Gastroesophageal sphincter (tissue), 4 donors: ENCODE data around the gene MORC4. TPM values are rescaled to one million over a fixed set of nuclear protein-coding genes. Genes with fewer than 3 reads are reported as not detected.

Source experiments
- ATAC-seq: fragments of 150-250 bp; one replicate; pipeline ENCODE4 v1.9.1; 2016; ENCODE audit warnings: mild to moderate bottlenecking, moderate library complexity
- H3K27ac ChIP-seq, 4 donors: fragments of 200-600 bp; sonication (generic) in 3 of 4; 1 replicate in 3 of 4; 2 replicates in 1 of 4; pipeline ENCODE4 v1.5.1; 2016 to 2019
- H3K27me3 ChIP-seq: fragments of 200-600 bp; sonication (generic); one replicate; pipeline ENCODE4 v1.5.1; 2019
- H3K36me3 ChIP-seq, 2 donors: fragments of 200-600 bp; sonication (generic); one replicate each; pipeline ENCODE4 v1.5.1; 2019; ENCODE audit warnings: control low read depth in 1 of 2
- H3K4me1 ChIP-seq, 3 donors: fragments of 200-600 bp; sonication (generic); 1 replicate in 2 of 3; 2 replicates in 1 of 3; pipeline ENCODE4 v1.5.1; 2016 to 2019; ENCODE audit warnings: control low read depth in 2 of 3
- H3K4me3 ChIP-seq, 2 donors: fragments of 200-600 bp; sonication (generic); one replicate each; pipeline ENCODE4 v1.5.1; 2019; ENCODE audit warnings: mild to moderate bottlenecking in 1 of 2, moderate library complexity in 1 of 2
- H3K9me3 ChIP-seq, 3 donors: fragments of 200-600 bp; sonication (generic); one replicate each; pipeline ENCODE4 v1.5.1; 2017 to 2019; ENCODE audit warnings: control low read depth in 2 of 3
- EP300 ChIP-seq: sonication (generic); formaldehyde crosslinking; IDR thresholded peaks from one replicate; pipeline ENCODE4 v1.6.1; 2017; ENCODE audit warnings: antibody characterized with exemption, mild to moderate bottlenecking
- POLR2A ChIP-seq, 2 donors: fragments of 450-650 bp; IDR thresholded peaks; one replicate each; pipeline ENCODE4 v1.6.1; 2017; ENCODE audit warnings: antibody characterized with exemption in 2 of 2, mild to moderate bottlenecking in 2 of 2, moderate library complexity in 1 of 2
- POLR2AphosphoS5 ChIP-seq: sonication (generic); formaldehyde crosslinking; IDR thresholded peaks from one replicate; pipeline ENCODE4 v1.6.1; 2017; ENCODE audit warnings: antibody characterized with exemption
- WGBS, 2 donors: methylation state at CpG; one replicate each; pipeline ENCODE4 v1.1.5; 2018; ENCODE audit warnings: low coverage in 1 of 2; 5-methylcytosine and 5-hydroxymethylcytosine counted together
- total RNA-seq, 4 donors: library from RNA; depleted of rRNA; stranded (reverse); fragments of >200 nt; gene quantifications; one replicate each; pipeline ENCODE4 v1.1.0, GENCODE V29; 2016
- TF ChIP-seq, protein P1 (sequence below), 4 experiments: fragments of 200-600 bp in 2 of 4; fragments of 450-650 bp in 2 of 4; sonication (generic) in 1 of 4; IDR thresholded peaks; one replicate each; pipeline ENCODE4 v1.5.1; 2017 to 2019; ENCODE audit warnings: antibody characterized with exemption in 4 of 4, mild to moderate bottlenecking in 2 of 4, moderate library complexity in 2 of 4

MORC4 gene
- total RNA-seq, 4 donors from 2014 or later = 10.7 to 19.5 (median 15.4) TPM

DNA sequence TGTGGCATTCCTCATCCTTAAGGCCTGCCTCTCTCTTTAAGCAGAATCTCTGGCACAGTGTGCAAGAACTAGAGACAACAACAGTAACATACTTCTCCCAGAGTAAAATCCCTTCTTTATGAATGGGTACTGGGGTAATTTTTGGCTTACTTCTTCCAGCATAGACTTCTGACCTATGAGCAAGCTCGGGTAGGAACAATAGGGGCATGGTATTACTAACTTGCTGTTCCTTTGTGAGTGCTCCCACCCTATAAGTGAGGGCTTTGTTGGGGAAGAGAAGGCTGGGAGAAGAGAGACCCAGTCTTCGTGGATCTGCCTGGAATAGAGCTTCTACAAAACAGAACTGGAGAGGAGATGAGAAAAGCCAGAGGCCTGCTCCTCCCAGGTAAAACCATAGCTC, 49.6 kb downstream of the MORC4 start:
- Histone ChIP-seq H3K4me3 (no peak overlapping the region), H3K27me3 (no peaks in the 10 kb centered on the region), H3K4me1 (no peaks in the 10 kb centered on the region), H3K36me3 (peaks cover 0 to 21% of the 10 kb centered on the region in 2 donors), H3K9me3 (no peaks in the 10 kb centered on the region), H3K27ac (no peak overlapping the region)
- ATAC-seq = no peak
- TF ChIP-seq POLR2AphosphoS5 (no peak), EP300 (no peak), POLR2A (IDR thresholded peaks at IDR 0.05) (no peak)
- TF ChIP-seq, protein P1, sequence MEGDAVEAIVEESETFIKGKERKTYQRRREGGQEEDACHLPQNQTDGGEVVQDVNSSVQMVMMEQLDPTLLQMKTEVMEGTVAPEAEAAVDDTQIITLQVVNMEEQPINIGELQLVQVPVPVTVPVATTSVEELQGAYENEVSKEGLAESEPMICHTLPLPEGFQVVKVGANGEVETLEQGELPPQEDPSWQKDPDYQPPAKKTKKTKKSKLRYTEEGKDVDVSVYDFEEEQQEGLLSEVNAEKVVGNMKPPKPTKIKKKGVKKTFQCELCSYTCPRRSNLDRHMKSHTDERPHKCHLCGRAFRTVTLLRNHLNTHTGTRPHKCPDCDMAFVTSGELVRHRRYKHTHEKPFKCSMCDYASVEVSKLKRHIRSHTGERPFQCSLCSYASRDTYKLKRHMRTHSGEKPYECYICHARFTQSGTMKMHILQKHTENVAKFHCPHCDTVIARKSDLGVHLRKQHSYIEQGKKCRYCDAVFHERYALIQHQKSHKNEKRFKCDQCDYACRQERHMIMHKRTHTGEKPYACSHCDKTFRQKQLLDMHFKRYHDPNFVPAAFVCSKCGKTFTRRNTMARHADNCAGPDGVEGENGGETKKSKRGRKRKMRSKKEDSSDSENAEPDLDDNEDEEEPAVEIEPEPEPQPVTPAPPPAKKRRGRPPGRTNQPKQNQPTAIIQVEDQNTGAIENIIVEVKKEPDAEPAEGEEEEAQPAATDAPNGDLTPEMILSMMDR (IDR thresholded peaks at IDR 0.05) = no peak
- WGBS, 2 donors = 17% methylated on average over 1 of the region's 2 CpGs; no CpG with 5 or more reads in 1 of the 2 donors

DNA sequence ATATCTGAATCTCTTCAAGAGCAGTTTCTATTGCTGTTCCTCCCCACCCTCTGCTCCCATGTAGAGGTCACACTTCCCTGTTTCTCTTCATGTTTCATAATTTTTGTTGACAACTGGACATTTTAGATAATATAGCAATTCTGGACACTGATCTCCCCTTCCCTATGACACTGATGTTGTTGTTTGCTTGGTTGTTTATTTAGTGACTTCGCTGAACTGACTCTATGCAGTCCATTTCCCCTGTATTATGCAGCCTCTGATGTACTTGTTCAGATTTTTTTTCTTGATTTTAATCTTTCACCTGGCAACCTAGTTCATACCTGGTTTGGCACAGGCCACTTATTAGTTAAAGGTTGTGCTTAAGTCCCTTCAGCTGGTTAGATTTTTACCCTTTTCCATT, 50.6 kb downstream of the MORC4 start:
- WGBS, 2 donors = 40 to 100% methylated on average over 1 of the region's 1 CpG
- no peak for TF ChIP-seq EP300
- TF ChIP-seq POLR2AphosphoS5 = no peak
- no peak for ATAC-seq
- H3K36me3 ChIP-seq = peaks cover 0 to 12% of the 10 kb centered on the region in 2 donors
- H3K9me3 ChIP-seq = no peaks in the 10 kb centered on the region
- no peak overlapping the region for H3K4me3 ChIP-seq
- H3K27ac ChIP-seq = no peak overlapping the region
- no peaks in the 10 kb centered on the region for H3K27me3 ChIP-seq
- no peaks in the 10 kb centered on the region for H3K4me1 ChIP-seq

DNA sequence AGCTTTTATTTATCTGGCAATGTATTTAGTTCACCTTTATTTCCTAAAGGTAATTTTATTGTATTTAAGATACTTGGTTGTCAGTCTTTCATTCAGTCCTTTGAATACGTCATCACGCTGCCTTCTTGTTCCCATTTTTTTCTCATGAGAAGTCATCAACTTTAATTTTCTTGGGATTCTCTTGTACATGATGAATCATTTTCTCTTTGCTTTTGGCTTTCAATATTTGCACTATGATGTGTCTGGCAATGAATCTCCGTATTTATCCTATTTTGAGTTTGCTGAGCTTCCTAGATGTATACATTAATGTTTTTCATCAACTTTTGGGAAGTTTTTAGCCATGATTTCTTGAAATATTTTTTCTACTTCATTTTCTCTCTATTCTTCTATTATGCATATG, 51.4 kb downstream of the MORC4 start:
- Histone ChIP-seq H3K4me1 (no peaks in the 10 kb centered on the region), H3K27me3 (no peaks in the 10 kb centered on the region), H3K36me3 (peaks cover 0 to 5% of the 10 kb centered on the region in 2 donors), H3K4me3 (no peak overlapping the region), H3K27ac (no peak overlapping the region), H3K9me3 (no peaks in the 10 kb centered on the region)
- no peak for ATAC-seq
- TF ChIP-seq POLR2A (IDR thresholded peaks at IDR 0.05) (no peak), EP300 (no peak), POLR2AphosphoS5 (no peak)
- TF ChIP-seq, protein P1 (IDR thresholded peaks at IDR 0.05) = no peak
- WGBS, 2 donors = 56 to 93% methylated on average over 3 of the region's 3 CpGs

DNA sequence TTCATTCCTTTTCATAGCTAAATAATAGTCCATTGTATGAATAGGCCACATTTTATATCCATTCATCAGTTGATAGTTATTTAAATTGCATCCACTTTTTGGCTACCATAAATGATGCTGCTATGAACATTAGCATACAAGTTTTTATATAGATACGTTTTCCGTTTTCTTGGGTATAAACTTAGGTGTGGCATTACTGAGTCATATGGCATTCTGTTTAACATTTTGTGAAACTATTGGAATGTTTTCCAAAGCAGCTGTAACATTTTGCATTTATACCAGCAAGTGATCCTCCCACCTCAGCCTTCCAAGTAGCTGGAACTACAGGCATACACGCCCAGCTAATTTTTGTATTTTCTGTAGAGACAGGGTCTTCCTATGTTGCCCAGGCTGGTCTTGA, 53.5 kb downstream of the MORC4 start:
- Histone ChIP-seq H3K9me3 (no peaks in the 10 kb centered on the region), H3K4me3 (no peak overlapping the region), H3K36me3 (peaks cover 0 to 17% of the 10 kb centered on the region in 2 donors), H3K4me1 (no peaks in the 10 kb centered on the region), H3K27me3 (no peaks in the 10 kb centered on the region), H3K27ac (no peak overlapping the region)
- ATAC-seq = no peak
- TF ChIP-seq, protein P1 (IDR thresholded peaks at IDR 0.05) = no peak
- no peak for TF ChIP-seq POLR2AphosphoS5
- TF ChIP-seq EP300 = no peak
- no peak for TF ChIP-seq POLR2A (IDR thresholded peaks at IDR 0.05)
- 75 to 94% methylated on average over 3 of the region's 3 CpGs for WGBS, 2 donors

DNA sequence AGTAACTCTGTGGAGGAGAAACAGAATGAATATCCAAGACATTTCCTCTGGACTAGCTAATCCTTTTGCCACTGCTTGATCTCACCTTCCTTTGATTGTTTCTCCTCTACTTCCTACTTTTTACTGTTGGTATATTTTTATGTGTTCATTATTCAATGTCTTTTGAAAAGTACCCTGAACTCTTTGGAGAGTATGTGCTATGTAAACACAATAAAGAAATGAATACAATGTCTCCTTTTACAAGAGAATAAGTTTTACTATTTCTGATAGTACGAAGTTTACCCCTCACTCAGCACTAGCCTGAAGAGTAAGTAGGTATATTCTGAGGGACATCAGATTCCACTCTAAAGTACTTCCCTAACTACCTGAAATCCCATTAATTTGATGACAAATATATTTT, 59.9 kb downstream of the MORC4 start:
- TF ChIP-seq POLR2AphosphoS5 = no peak
- TF ChIP-seq POLR2A (IDR thresholded peaks at IDR 0.05) = no peak
- TF ChIP-seq, protein P1 (IDR thresholded peaks at IDR 0.05) = no peak
- TF ChIP-seq EP300 = no peak
- no peak overlapping the region for H3K27ac ChIP-seq
- H3K27me3 ChIP-seq = no peaks in the 10 kb centered on the region
- WGBS, 2 donors = 56 to 100% methylated on average over 1 of the region's 1 CpG
- no peaks in the 10 kb centered on the region for H3K9me3 ChIP-seq
- no peaks in the 10 kb centered on the region for H3K4me1 ChIP-seq
- peaks cover 0 to 39% of the 10 kb centered on the region in 2 donors for H3K36me3 ChIP-seq
- H3K4me3 ChIP-seq = no peak overlapping the region
- ATAC-seq = no peak
